ENCODE data around the gene REPIN1. TPM values are rescaled to one million over a fixed set of nuclear protein-coding genes. Genes with fewer than 3 reads are reported as not detected.

The REPIN1 gene
- total and polyA plus RNA-seq, 9 of the 15 experiments (the other 6 are each of a cell fraction or from before 2014, with no cell fraction given) = 8.1 to 283 (median 94.3) TPM

DNA sequence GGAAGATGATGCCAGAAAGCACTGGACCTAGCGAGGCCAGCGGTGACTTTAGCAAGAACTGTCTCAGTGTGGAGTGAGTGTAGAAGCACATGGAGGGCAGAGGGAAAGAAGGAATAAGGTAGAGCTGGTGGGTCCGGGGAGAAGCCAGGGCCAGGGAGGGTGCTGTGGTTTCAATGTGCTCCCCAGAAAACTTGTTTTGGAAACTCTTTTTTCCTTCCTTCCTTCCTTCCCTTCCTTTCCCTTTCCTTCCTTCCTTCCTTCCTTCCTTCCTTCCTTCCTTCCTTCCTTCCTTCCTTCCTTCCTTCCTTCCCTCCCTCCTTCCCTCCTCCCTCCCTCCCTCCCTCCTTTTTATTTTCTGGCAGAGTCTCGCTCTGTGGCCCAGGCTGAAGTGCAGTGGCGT lies 21.7 kb upstream of the REPIN1 start:
- POLR2A ChIA-PET = interaction anchor here (0.8 to 3.0 kb wide), 3 partner anchors 8 to 56 kb away, joined by 5 to 12 read pairs (median 6); no protein-coding TSS in a partner anchor
- peaks cover 0 to under 1% of the 10 kb centered on the region in 2 experiments; a peak in 1 of 5 replicates for H3K4me1 ChIP-seq (replicated peaks in 1 of 2; ENCODE audit: control insufficient read depth in 2 of 2, insufficient read depth in 2 of 2, low read length in 2 of 2)
- DNase-seq (ENCODE audit: extremely low read depth in 1 of 4, low spot score in 3 of 4) (no peak), FAIRE-seq (no peak), ATAC-seq (peak; percentile 12; the same call in 1 of the 3 replicates)
- H3K4me2 ChIP-seq (ENCODE audit: insufficient read depth, low read length) = no peak overlapping the region
- H3K9ac ChIP-seq (ENCODE audit: insufficient read depth in 1 of 2, low read depth in 2 of 2, low read length in 2 of 2) = no peak overlapping the region
- peaks cover 11 to 19% of the 10 kb centered on the region in 2 experiments; a peak in 4 of 5 replicates for H3K27me3 ChIP-seq (ENCODE audit: control insufficient read depth in 2 of 2, insufficient read depth in 2 of 2, low read length in 2 of 2)
- intact Hi-C loops (cut with micrococcal nuclease) = no loop called here
- CTCF ChIA-PET (ENCODE audit: low intra/inter-chr PET ratio) = no interaction called here
- no peak overlapping the region for H3K4me3 ChIP-seq
- H3K9me3 ChIP-seq (replicated peaks; ENCODE audit: control insufficient read depth, insufficient read depth, low read depth, low read length) = no peaks in the 10 kb centered on the region
- H3K9me1 ChIP-seq (ENCODE audit: control insufficient read depth, insufficient read depth, low read length) = no peaks in the 10 kb centered on the region
- WGBS (ENCODE audit: insufficient coverage, low coverage, missing lambda C conversion rate) = 2% methylated on average over 3 of the region's 5 CpGs
- BruUV-seq (replicated peaks) = no TSS peak
- H2AFZ ChIP-seq (ENCODE audit: low read depth, low read length) = no peak overlapping the region
- H3K79me2 ChIP-seq (ENCODE audit: control insufficient read depth, insufficient read depth, low read length) = no peaks in the 10 kb centered on the region
- H3K36me3 ChIP-seq (ENCODE audit: control insufficient read depth, insufficient read depth, low read length) = no peaks in the 10 kb centered on the region
- in situ Hi-C loops (cut with MboI) = no loop called here
- H3K27ac ChIP-seq (ENCODE audit: extremely low read depth, low read depth, low read length) = no peak overlapping the region
- no peaks in the 10 kb centered on the region for H4K20me1 ChIP-seq (replicated peaks; ENCODE audit: control insufficient read depth, insufficient read depth, low read length)
- TF ChIP-seq PCBP2 (IDR thresholded peaks at IDR 0.05; ENCODE audit: low read depth, low read length, poor library complexity, severe bottlenecking) = peak; percentile 68
- TF ChIP-seq ZNF785 (CRISPR knock-in tag; IDR thresholded peaks at IDR 0.05) = no peak
- no peak for TF ChIP-seq ZNF695 (CRISPR knock-in tag; IDR thresholded peaks at IDR 0.05)
- TF ChIP-seq TOE1 (IDR thresholded peaks at IDR 0.05; ENCODE audit: borderline replicate concordance) = no peak
- TF ChIP-seq TOE1 (CRISPR knock-in tag; IDR thresholded peaks at IDR 0.05; ENCODE audit: borderline replicate concordance, low read depth) = no peak
- no peak for TF ChIP-seq SMAD2 (IDR thresholded peaks at IDR 0.05; ENCODE audit: low read depth, low read length)
- TF ChIP-seq, protein P1, sequence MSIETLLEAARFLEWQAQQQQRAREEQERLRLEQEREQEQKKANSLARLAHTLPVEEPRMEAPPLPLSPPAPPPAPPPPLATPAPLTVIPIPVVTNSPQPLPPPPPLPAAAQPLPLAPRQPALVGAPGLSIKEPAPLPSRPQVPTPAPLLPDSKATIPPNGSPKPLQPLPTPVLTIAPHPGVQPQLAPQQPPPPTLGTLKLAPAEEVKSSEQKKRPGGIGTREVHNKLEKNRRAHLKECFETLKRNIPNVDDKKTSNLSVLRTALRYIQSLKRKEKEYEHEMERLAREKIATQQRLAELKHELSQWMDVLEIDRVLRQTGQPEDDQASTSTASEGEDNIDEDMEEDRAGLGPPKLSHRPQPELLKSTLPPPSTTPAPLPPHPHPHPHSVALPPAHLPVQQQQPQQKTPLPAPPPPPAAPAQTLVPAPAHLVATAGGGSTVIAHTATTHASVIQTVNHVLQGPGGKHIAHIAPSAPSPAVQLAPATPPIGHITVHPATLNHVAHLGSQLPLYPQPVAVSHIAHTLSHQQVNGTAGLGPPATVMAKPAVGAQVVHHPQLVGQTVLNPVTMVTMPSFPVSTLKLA (conservative IDR thresholded peaks at IDR 0.05) = no peak
- TF ChIP-seq YY1 (IDR thresholded peaks at IDR 0.05; ENCODE audit: borderline replicate concordance in 1 of 3, control insufficient read depth in 1 of 3, extremely low read depth in 1 of 3, insufficient read depth in 3 of 3, insufficient read length in 1 of 3, insufficient replicate concordance in 2 of 3, low read depth in 1 of 3, low read length in 2 of 3) = no peak
- peak; percentile 61 for TF ChIP-seq ZNF512 (tag; IDR thresholded peaks at IDR 0.05)
- no peak for TF ChIP-seq NR1H2 (CRISPR knock-in tag; IDR thresholded peaks at IDR 0.05)
- TF ChIP-seq TCF7 (IDR thresholded peaks at IDR 0.05; ENCODE audit: borderline replicate concordance) = no peak
- TF ChIP-seq, protein P2, sequence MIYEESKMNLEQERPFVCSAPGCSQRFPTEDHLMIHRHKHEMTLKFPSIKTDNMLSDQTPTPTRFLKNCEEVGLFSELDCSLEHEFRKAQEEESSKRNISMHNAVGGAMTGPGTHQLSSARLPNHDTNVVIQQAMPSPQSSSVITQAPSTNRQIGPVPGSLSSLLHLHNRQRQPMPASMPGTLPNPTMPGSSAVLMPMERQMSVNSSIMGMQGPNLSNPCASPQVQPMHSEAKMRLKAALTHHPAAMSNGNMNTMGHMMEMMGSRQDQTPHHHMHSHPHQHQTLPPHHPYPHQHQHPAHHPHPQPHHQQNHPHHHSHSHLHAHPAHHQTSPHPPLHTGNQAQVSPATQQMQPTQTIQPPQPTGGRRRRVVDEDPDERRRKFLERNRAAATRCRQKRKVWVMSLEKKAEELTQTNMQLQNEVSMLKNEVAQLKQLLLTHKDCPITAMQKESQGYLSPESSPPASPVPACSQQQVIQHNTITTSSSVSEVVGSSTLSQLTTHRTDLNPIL (CRISPR knock-in tag; IDR thresholded peaks at IDR 0.05) = no peak
- no peak for TF ChIP-seq ARID3A (IDR thresholded peaks at IDR 0.05; ENCODE audit: borderline replicate concordance, low read depth, low read length)
- TF ChIP-seq TSC22D4 (tag; IDR thresholded peaks at IDR 0.05) = no peak

Data from K562 (cell line).